Mammary epithelial cell (primary cell): ENCODE data around the gene TMEM121.
"Not testable (repeated sequence)": the region's sequence is repeated elsewhere in the genome, so short reads cannot be mapped to it uniquely, and the experiment has no call there.

Source experiments
- CTCF ChIP-seq, 2 donors: IDR thresholded peaks in 1 of 2; conservative IDR thresholded peaks in 1 of 2; 2 replicates each; pipeline ENCODE4 v1.5.1; 2011 to 2012; ENCODE audit warnings: inconsistent platforms in 2 of 2, low read length in 2 of 2, mild to moderate bottlenecking in 2 of 2, control low read depth in 1 of 2, low read depth in 1 of 2; ENCODE audit not compliant: insufficient read depth in 1 of 2; ENCODE audit errors: extremely low read depth in 1 of 2
- EZH2 ChIP-seq: IDR thresholded peaks from 2 replicates; pipeline ENCODE4 v1.6.1; 2012; ENCODE audit warnings: low read length, inconsistent platforms, borderline replicate concordance

GRCh38 chr14:105564536-105564935 lies 38.2 kb downstream of the TMEM121 start:
- TF ChIP-seq CTCF (conservative IDR thresholded peaks at IDR 0.05 in 1 of 2, IDR thresholded peaks at IDR 0.05 in 1 of 2; ENCODE audit: extremely low read depth in 1 of 2, insufficient read depth in 1 of 2, low read depth in 1 of 2, low read length in 2 of 2); EZH2: not testable (repeated sequence)
